MCF 10A (cell line): ENCODE results near the gene KCNH1. TPM values are rescaled to one million over a fixed set of nuclear protein-coding genes. Genes with fewer than 3 reads are reported as not detected.

Experiments
- BruUV-seq: library from RNA; stranded (reverse); fragments of 400-500 nt; replicated peaks from 2 replicates; lab custom pipeline; 2021; lab: Mats Ljungman, UMichigan
- CTCF ChIA-PET: fragments of 300-600 bp; sonication (Branson Sonifier 250); formaldehyde crosslinking; extraction: SDS; loops from one replicate; lab custom pipeline; 2021; ENCODE audit warnings: antibody characterized with exemption, inconsistent platforms; lab: Yijun Ruan, JAX
- POLR2A ChIA-PET: fragments of 300-600, 350-650 bp; sonication (Branson Sonifier 250); formaldehyde crosslinking; extraction: SDS; loops from one replicate; lab custom pipeline; 2020; ENCODE audit warnings: antibody characterized with exemption, inconsistent platforms; lab: Yijun Ruan, JAX
- DNase-seq: peaks from one replicate; pipeline ENCODE4 v3.0.0-alpha.2; 2018; ENCODE audit not compliant: unreplicated experiment
- H3K27ac Mint-ChIP-seq: one replicate; pipeline ENCODE4 v1.8.0; 2022; ENCODE audit warnings: mild to moderate bottlenecking, low read depth, mixed read lengths; ENCODE audit not compliant: unreplicated experiment
- H3K27me3 Mint-ChIP-seq: one replicate; pipeline ENCODE4 v1.8.0; 2022; ENCODE audit warnings: mixed read lengths; ENCODE audit not compliant: insufficient read depth, unreplicated experiment
- H3K36me3 Mint-ChIP-seq: one replicate; pipeline ENCODE4 v1.8.0; 2022; ENCODE audit warnings: mild to moderate bottlenecking, moderate library complexity, mixed read lengths; ENCODE audit not compliant: insufficient read depth, unreplicated experiment
- H3K4me1 Mint-ChIP-seq: one replicate; pipeline ENCODE4 v1.8.0; 2022; ENCODE audit warnings: mixed read lengths; ENCODE audit not compliant: insufficient read depth, unreplicated experiment
- H3K4me3 Mint-ChIP-seq: one replicate; pipeline ENCODE4 v1.8.0; 2022; ENCODE audit warnings: mild to moderate bottlenecking, moderate library complexity, mixed read lengths; ENCODE audit not compliant: unreplicated experiment
- H3K9me3 Mint-ChIP-seq: one replicate; pipeline ENCODE4 v1.8.0; 2022; ENCODE audit warnings: mixed read lengths; ENCODE audit not compliant: unreplicated experiment
- intact Hi-C: fragments of 100-400 bp; cut with micrococcal nuclease; formaldehyde crosslinking; loops from 2 replicates; pipeline ENCODE4 v1.14.1; 2022
- total RNA-seq: library from RNA; stranded (reverse); gene quantifications from 2 replicates; pipeline ENCODE4 v1.2.3, GENCODE V29; 2022
- TF ChIP-seq, protein P1 (sequence below): fragments of 200-600 bp; IDR thresholded peaks from one replicate; pipeline ENCODE4 v1.8.0; 2022; ENCODE audit warnings: antibody characterized with exemption, mild to moderate bottlenecking; ENCODE audit not compliant: unreplicated experiment

The KCNH1 gene
- total RNA-seq, 1 experiment from 2014 or later: 0.19 TPM

GRCh38 chr1:210922666-210923065 is 211.3 kb downstream of the KCNH1 start:
- Mint-ChIP-seq H3K27me3 (no peaks in the 10 kb centered on the region), H3K27ac (no peak overlapping the region), H3K4me1 (no peaks in the 10 kb centered on the region), H3K36me3 (peaks cover 5% of the 10 kb centered on the region), H3K4me3 (no peak overlapping the region), H3K9me3 (no peaks in the 10 kb centered on the region)
- CTCF ChIA-PET: no interaction called here
- BruUV-seq: no TSS peak
- intact Hi-C loops: no loop called here
- POLR2A ChIA-PET: no interaction called here
- TF ChIP-seq, protein P1, sequence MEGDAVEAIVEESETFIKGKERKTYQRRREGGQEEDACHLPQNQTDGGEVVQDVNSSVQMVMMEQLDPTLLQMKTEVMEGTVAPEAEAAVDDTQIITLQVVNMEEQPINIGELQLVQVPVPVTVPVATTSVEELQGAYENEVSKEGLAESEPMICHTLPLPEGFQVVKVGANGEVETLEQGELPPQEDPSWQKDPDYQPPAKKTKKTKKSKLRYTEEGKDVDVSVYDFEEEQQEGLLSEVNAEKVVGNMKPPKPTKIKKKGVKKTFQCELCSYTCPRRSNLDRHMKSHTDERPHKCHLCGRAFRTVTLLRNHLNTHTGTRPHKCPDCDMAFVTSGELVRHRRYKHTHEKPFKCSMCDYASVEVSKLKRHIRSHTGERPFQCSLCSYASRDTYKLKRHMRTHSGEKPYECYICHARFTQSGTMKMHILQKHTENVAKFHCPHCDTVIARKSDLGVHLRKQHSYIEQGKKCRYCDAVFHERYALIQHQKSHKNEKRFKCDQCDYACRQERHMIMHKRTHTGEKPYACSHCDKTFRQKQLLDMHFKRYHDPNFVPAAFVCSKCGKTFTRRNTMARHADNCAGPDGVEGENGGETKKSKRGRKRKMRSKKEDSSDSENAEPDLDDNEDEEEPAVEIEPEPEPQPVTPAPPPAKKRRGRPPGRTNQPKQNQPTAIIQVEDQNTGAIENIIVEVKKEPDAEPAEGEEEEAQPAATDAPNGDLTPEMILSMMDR: no peak
- DNase-seq: no peak

DNA sequence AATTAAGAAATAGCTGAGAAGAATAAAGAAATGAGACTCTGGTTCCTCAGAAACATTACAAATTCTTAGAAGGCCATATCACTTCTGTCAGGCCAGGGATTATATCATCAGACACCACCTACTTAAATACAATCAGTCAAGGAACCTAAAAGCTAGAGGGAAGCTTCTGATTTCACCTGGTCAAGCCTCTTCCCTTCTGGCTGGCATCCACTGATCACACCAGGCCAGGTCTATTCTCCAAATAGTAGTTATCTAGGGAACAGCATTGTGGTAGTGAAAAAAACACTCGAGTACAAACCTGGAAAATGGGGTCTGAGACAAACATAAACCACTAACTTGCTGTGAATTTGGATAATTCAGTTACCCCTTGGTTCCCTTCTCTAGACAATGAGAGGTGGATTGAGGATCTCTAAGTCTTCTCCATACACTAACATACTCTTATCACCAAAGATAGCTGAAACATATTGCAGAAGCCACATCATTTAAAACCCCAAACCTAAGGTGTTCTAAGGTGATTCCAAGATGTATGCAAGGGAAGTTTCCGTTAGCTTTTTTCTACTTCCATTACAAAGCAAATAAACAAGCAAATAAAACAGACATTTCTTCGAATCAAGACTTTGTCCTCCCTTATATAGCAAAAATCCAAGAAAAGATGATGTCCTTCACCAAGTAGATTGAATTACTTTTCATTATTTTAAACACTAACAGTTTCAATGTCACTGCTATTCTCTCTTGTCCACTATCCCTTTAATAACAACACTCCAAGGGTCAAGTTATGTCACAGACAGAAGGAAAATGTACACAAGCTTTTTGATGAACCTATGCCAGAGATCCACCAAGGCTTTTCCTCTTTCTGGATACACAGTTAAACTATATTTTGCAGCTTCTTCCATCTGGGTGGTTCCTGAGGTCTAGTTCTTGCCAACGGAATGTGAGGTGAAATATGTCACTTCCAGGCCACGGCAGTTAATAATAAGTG is 212.9 kb downstream of the KCNH1 start:
- H3K9me3 Mint-ChIP-seq: no peaks in the 10 kb centered on the region
- no peak for DNase-seq
- POLR2A ChIA-PET: interaction anchor here (0.8 kb wide), 1 partner anchor 42 kb away, joined by 3 read pairs; no protein-coding TSS in a partner anchor
- TF ChIP-seq, protein P1: no peak
- H3K27me3 Mint-ChIP-seq: no peaks in the 10 kb centered on the region
- CTCF ChIA-PET: interaction anchor here (0.9 to 2.2 kb wide), 5 partner anchors 14 to 473 kb away, joined by 3 to 6 read pairs (median 3); no protein-coding TSS in a partner anchor
- no peaks in the 10 kb centered on the region for H3K4me1 Mint-ChIP-seq
- no peak overlapping the region for H3K27ac Mint-ChIP-seq
- H3K36me3 Mint-ChIP-seq: peaks cover 5% of the 10 kb centered on the region
- BruUV-seq: no TSS peak
- no peak overlapping the region for H3K4me3 Mint-ChIP-seq
- intact Hi-C loops: no loop called here

DNA sequence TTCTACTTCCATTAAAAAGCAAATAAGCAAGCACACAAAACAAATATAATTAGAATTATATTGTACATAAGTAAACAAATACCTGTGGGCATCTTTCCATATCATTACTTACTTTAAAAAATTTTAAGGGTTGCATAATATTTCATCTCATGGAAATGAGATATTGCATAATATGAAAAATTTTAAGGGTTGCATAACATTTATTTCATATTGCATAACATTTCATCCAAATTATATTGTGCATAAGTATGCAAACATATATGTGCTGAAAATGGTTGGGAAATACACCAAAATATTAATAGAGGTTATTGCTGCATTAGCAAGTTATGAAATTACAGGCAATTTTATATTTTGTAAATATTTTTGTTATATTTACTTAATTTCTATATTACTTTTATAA is 213.7 kb downstream of the KCNH1 start:
- H3K4me1 Mint-ChIP-seq: no peaks in the 10 kb centered on the region
- no peaks in the 10 kb centered on the region for H3K27me3 Mint-ChIP-seq
- peak; percentile 39 for DNase-seq
- BruUV-seq: no TSS peak
- no peaks in the 10 kb centered on the region for H3K9me3 Mint-ChIP-seq
- no peak overlapping the region for H3K27ac Mint-ChIP-seq
- CTCF ChIA-PET: interaction anchor here (0.6 to 2.2 kb wide), 4 partner anchors 14 to 832 kb away, joined by 3 to 6 read pairs (median 3); no protein-coding TSS in a partner anchor
- intact Hi-C loops: no loop called here
- no peak overlapping the region for H3K4me3 Mint-ChIP-seq
- H3K36me3 Mint-ChIP-seq: peaks cover 5% of the 10 kb centered on the region
- POLR2A ChIA-PET: interaction anchor here (0.8 kb wide), 1 partner anchor 43 kb away, joined by 3 read pairs; no protein-coding TSS in a partner anchor
- TF ChIP-seq, protein P1: no peak

DNA sequence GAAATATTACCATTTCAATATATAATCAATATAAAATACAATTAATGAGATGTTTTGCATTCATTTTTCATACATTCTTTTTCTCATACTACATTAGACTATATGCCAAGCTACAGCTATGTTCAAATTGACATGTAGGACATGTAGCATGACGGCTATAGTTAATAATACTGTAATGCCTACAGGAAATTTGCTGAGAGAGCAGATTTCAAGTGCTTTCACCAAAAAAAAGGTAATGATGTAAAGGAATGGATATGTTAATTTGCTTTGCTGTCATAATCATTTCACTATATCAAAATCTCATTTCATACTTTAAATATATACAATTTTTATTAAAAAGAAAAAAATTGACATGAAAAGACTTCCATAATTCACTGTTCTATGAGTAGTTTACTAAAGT is 215.1 kb downstream of the KCNH1 start:
- no TSS peak for BruUV-seq
- Mint-ChIP-seq H3K4me1 (no peaks in the 10 kb centered on the region), H3K9me3 (no peaks in the 10 kb centered on the region), H3K27me3 (no peaks in the 10 kb centered on the region), H3K36me3 (peaks cover 5% of the 10 kb centered on the region), H3K27ac (no peak overlapping the region), H3K4me3 (no peak overlapping the region)
- ChIA-PET CTCF (interaction anchor here (1.2 kb wide), 1 partner anchor 187 kb away, joined by 3 read pairs; no protein-coding TSS in a partner anchor), POLR2A (interaction anchor here (0.6 kb wide), 1 partner anchor 93 kb away, joined by 3 read pairs; no protein-coding TSS in a partner anchor)
- TF ChIP-seq, protein P1: no peak
- no peak for DNase-seq
- intact Hi-C loops: no loop called here
